ENCODE measurements around the gene CREM.

Gene CREM

DNA sequence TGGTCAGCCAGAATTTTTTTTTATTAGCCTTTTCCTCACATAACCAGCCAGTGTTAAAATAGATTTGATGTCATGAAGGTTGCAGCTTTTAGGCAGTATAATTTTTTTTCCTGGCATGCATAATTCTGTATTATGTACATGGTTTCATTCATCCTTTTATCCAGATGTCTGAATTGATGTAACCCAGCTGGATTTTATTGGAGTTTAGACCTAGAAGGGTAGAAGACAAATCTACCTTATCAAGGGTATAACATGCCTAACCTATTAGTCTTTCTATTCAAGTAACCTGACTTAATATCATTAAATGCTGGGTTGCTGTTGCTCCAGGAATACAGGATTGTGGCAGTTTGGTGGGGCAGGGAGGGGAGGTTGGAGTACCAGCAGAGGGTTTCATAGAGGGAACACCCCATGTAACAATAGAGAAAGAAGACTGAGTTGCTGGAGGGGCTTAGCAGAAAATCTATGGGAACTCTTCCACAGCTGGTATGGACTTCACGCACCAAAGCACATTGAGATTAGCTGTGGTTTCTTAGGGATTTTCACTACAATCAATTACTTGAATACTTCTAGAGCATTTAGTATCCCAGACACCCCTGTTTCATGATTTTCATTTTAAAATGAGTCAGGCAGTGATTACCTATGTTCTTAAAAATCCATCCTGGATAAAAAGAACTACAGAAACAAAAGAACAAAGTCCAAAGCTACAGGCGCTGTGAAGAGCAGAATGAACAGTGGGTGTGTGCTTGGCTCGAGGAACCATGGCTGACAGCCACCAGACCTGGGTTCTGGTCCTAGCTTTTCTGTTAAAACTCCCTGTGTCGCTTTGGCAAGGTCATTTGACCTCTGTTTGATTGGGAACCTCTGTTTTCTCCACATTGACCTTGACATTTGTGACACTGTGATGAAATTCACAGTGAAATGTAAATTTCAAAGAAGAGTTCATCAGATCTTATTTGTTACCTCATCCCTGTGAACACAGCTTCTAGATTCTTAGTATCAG is 93.5 kb downstream of the CREM start:
- Histone ChIP-seq H3K9ac (no peak overlapping the region), H2AFZ (no peak overlapping the region), H3K79me2 (no peaks in the 10 kb centered on the region), H3K27me3 (ENCODE audit: control insufficient read depth, insufficient read depth, low read length) (peaks cover 2% of the 10 kb centered on the region), H3K27ac (no peak overlapping the region), H3K4me1 (no peaks in the 10 kb centered on the region), H3K4me2 (ENCODE audit: low read length) (no peak overlapping the region), H3K4me3 (ENCODE audit: low read depth, low read length) (no peak overlapping the region), H3K9me3 (ENCODE audit: control insufficient read depth, low read length) (no peaks in the 10 kb centered on the region), H3K36me3 (ENCODE audit: control insufficient read depth, insufficient read depth, low read length) (no peaks in the 10 kb centered on the region)
- TF ChIP-seq, protein P1, sequence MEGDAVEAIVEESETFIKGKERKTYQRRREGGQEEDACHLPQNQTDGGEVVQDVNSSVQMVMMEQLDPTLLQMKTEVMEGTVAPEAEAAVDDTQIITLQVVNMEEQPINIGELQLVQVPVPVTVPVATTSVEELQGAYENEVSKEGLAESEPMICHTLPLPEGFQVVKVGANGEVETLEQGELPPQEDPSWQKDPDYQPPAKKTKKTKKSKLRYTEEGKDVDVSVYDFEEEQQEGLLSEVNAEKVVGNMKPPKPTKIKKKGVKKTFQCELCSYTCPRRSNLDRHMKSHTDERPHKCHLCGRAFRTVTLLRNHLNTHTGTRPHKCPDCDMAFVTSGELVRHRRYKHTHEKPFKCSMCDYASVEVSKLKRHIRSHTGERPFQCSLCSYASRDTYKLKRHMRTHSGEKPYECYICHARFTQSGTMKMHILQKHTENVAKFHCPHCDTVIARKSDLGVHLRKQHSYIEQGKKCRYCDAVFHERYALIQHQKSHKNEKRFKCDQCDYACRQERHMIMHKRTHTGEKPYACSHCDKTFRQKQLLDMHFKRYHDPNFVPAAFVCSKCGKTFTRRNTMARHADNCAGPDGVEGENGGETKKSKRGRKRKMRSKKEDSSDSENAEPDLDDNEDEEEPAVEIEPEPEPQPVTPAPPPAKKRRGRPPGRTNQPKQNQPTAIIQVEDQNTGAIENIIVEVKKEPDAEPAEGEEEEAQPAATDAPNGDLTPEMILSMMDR (IDR thresholded peaks at IDR 0.05), result no peak

DNA sequence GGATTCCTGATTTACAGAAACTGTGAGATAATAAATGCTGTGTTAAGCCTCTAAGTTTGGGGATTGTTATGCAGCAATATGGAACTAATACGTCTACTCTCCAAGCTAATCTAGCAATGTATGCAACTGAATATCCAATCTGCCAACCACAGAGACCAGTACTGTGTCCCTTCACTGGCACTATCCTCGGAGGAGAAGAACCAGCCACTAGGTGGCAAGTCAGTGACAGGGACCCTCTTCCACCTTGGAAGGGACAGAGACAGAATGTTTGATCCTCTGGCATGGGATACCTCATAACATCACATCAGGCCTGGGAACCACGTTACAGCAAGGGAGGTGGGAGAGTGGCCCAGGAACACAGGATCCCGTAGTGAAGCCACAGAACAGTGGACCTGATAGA is 96.4 kb downstream of the CREM start:
- Histone ChIP-seq H3K4me2 (ENCODE audit: low read length) (no peak overlapping the region), H3K27ac (no peak overlapping the region), H3K27me3 (ENCODE audit: control insufficient read depth, insufficient read depth, low read length) (peaks cover 2% of the 10 kb centered on the region), H3K4me3 (ENCODE audit: low read depth, low read length) (no peak overlapping the region), H3K36me3 (ENCODE audit: control insufficient read depth, insufficient read depth, low read length) (no peaks in the 10 kb centered on the region), H2AFZ (no peak overlapping the region), H3K79me2 (no peaks in the 10 kb centered on the region), H3K4me1 (no peaks in the 10 kb centered on the region), H3K9ac (no peak overlapping the region), H3K9me3 (ENCODE audit: control insufficient read depth, low read length) (no peaks in the 10 kb centered on the region)
- TF ChIP-seq, protein P1 (IDR thresholded peaks at IDR 0.05), result no peak

DNA sequence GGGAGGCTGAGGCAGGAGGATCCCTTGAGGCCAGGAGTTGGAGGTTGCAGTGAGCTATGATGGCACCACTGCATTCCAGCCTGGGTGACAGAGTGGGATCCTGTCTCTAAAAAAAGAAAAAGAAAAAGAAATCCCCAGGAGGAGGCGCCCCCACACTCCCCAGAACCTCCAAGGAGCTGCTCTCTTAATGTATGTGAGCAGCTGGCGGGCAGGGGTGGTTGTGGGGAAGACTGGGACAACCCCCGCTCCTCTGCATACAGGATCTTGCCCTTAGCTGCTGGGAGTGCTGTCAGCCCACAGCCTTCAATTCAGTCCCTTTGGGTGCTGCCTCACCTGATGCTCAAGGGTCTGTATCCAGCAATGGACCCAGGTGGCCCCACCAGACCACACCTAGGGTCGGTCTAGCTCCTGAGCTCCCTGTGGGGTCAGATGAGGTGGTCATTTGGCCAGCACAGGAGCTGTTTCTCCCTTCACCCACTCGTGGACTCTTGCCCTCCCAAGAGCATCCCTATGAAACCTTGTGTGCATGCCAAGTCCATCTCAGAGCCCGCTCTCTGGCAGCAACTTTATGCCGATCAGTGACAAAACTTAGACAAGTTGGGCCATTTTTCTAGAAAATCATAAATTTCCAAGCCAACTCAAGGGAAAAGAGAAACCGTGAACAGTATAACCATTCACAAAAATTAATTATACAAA is 97.5 kb downstream of the CREM start:
- Histone ChIP-seq H3K4me1 (no peaks in the 10 kb centered on the region), H3K36me3 (ENCODE audit: control insufficient read depth, insufficient read depth, low read length) (no peaks in the 10 kb centered on the region), H3K27ac (no peak overlapping the region), H2AFZ (no peak overlapping the region), H3K4me2 (ENCODE audit: low read length) (no peak overlapping the region), H3K9ac (no peak overlapping the region), H3K79me2 (no peaks in the 10 kb centered on the region), H3K9me3 (ENCODE audit: control insufficient read depth, low read length) (no peaks in the 10 kb centered on the region), H3K27me3 (ENCODE audit: control insufficient read depth, insufficient read depth, low read length) (peaks cover 2% of the 10 kb centered on the region), H3K4me3 (ENCODE audit: low read depth, low read length) (no peak overlapping the region)
- TF ChIP-seq, protein P1 (IDR thresholded peaks at IDR 0.05), result no peak

DNA sequence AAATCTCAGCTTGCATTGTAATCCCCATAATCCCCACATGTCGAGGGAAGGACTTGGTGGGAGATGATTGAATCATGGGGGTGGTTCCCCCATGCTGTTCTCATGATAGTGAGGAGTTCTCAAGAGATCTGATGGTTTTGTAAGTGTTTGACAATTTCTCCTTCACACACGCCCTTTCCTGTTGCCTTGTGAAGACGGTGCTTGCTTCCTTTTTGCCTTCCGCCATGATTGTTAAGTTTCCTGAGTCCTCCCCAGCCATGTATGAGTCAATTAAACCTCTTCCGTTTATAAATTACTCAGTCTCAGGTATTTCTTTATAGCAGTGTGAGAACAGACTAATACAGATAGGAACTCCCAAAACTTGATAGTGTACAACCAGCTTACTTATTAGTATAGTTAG is 98.6 kb downstream of the CREM start:
- Histone ChIP-seq H3K36me3 (ENCODE audit: control insufficient read depth, insufficient read depth, low read length) (no peaks in the 10 kb centered on the region), H3K27ac (no peak overlapping the region), H3K9ac (no peak overlapping the region), H2AFZ (no peak overlapping the region), H3K4me2 (ENCODE audit: low read length) (no peak overlapping the region), H3K27me3 (ENCODE audit: control insufficient read depth, insufficient read depth, low read length) (peaks cover 2% of the 10 kb centered on the region), H3K9me3 (ENCODE audit: control insufficient read depth, low read length) (no peaks in the 10 kb centered on the region), H3K4me1 (no peaks in the 10 kb centered on the region), H3K4me3 (ENCODE audit: low read depth, low read length) (no peak overlapping the region), H3K79me2 (no peaks in the 10 kb centered on the region)
- TF ChIP-seq, protein P1 (IDR thresholded peaks at IDR 0.05), result no peak
